Endometrium (tissue), 2 donors: Measurements from ENCODE around the gene PRORP.
A peak's percentile ranks its signal among the peaks of the same experiment; 100 is the strongest.
"Not testable (repeated sequence)": the region's sequence is repeated elsewhere in the genome, so short reads cannot be mapped to it uniquely, and the experiment has no call there.

Source experiments
- FAIRE-seq: peaks from 2 replicates; lab custom pipeline; 2012; peaks lifted over from hg19 to GRCh38; lab: Jason Lieb, UNC
- donor health status: control.
- donor health status: control.

The PRORP gene

DNA sequence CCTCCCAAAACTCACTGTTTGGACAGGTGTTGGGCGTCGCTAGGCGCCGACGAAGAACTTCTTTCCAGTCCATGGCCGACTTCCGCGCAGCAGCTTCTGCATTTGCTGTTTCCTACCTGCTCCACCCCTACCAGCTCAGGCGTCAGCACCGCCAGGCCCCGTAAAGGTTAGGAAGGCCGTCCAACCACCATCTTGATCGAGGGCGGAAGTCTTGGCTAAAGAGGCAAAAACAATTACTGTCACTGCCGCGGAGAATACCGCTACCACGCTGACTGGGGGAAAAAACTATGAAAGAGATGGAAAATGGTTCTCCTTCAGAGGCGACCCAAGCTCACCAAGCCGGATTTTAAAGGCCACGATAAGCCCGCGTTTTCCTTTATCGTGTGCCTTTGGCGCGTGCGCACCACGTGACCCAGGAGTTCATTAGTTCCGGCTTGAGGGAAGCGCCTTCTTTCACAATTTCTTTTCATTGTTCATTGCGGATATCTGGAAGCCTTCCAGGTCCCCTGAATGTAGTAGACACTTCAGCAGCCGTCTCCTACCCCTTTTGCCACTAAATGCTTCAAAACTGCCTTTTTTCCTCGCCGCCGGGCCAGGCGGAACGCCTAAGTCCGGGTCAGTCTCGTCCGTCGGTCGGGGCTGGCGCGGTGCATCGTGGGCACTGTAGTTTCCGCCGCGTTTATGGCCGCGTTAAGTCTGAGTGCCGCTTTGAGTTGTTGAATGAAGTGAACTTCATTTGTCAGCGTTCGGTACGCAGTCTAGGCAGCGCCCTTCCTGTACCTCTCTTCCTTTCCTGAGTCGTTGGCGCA lies at the start of gene PRORP, which contains the start of gene PPP2R3C:
Gene PRORP, plus strand, starts transcription at position 666 of the 809 bp plus-strand sequence. CDS start 694 bp downstream, outside the sequence.
Gene PPP2R3C, minus strand, starts transcription at position 104 of the 809 bp plus-strand sequence. Its CDS starts 31 bp downstream, at position 73.
- FAIRE-seq, result peak; percentile 59

DNA sequence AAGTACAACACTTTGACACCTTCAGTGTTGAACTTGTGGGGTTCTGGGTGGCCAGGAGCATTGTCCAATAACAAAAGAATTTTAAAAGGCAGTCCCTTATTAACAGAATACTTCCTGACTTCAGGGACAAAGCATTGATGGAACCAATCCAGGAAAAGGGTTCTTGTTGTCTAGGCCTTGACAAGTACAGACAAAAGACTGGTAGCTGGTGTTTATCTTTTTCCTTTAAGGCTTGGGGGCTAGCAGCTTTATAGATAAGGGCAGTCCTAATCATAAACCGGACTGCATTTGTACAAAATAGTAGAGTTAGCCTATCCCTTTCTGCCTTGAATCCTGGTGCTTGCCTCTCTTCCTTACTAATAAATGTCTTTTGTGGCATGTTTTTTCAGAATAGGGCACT lies 48.9 kb upstream of the PRORP start:
- no peak for FAIRE-seq

DNA sequence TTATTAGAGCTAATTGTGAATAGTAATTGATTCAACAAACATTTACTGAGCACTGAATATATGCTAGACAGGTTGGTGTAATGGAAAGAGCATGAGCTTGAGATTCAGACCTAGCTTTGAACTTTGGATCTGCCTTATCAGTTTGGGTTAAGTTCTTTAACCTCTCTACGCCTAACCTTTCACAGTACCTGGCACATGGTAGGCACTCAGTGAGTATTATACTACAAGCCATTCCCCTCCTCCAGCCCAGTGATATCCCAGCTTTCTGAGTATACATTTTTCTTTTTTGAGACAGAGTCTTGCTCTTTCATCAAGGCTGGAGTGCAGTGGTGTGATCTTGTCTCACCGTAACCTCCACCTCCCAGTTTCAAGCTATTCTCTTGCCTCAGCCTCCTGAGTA lies 44.3 kb upstream of the PRORP start:
- FAIRE-seq, result no peak

DNA sequence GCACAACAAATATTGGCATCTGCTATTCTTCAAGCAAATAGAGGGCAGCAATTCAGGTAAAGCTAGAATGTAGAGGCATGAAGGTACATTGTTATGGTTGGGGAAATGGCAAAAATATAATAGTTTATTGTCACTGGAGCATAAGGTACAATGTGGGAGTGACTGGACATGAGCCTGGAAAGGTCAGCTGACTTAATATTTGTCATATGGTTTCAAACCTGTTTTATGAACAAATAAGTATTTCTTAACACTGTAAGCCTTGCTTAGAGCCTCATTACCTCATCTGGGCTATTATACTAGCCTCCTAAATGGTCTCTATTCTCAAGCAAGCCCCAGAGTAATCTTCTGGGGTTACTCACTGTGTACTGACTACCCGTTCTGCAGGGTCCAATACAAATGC lies 42.6 kb upstream of the PRORP start:
- FAIRE-seq, result no peak

DNA sequence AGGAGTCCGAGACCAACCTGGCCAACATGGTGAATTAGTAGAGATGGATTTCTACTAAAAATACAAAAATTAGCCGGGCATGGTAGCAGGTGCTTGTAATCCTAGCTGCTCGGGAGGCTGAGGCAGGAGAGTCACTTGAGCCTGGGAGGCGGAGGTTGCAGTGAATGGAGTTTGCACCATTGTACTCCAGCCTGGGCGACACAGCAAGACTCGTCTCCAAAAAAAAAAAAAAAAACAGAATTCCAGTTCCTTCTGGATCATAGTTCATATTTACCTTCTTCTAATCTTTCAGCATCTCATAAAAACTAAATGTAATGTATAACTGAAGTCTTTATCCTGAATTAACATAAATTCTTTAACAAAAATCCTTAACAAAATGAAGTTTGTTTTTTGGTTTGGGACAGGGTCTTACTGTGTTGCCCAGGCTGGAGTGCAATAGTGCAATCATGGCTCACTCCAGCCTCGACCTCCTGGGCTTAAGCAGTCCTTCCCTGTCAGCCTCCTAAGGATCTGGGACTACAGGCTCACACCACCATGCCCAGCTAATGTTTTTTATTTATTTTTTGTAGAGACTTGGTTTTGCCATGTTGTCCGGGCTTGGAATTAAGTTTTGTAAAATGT lies 38.7 kb upstream of the PRORP start:
- FAIRE-seq, result no peak

DNA sequence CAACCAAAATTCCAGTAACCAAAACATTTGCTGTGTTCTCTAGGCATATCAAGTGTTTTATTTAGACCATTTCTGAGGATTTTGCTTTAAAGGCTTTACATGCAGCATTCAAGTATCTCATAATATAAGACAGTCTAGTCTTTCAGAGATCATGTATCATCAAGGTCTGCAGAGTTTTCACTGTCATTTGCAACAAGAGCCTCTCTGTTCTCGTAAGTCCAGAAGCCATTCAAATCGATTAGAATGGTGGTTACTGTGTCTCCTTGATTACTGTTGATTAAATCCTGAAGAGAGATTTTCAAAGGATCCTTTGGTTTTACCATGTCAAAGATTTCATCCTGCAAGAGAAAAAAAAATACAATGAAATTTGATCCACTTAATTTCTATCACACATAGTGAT lies 36.9 kb upstream of the PRORP start:
- no peak for FAIRE-seq

DNA sequence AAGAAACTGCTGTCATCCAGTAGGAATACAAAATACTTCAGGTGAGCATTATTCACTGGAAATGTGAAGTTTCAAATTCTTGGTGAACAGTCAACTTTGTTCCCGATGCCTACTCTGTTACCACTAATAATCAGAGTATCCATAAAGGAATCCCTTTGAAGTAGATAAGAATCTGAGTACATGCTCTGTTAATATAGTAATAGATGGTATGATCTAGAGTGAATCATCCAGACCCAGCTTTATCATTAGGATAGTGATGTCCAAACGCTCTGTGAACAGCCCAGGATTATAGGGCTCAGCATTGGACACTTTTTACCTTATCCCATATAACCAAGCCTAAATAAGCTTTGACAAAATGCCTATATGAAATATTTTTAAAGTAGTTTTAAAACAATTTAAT lies 33.8 kb upstream of the PRORP start:
- no peak for FAIRE-seq

DNA sequence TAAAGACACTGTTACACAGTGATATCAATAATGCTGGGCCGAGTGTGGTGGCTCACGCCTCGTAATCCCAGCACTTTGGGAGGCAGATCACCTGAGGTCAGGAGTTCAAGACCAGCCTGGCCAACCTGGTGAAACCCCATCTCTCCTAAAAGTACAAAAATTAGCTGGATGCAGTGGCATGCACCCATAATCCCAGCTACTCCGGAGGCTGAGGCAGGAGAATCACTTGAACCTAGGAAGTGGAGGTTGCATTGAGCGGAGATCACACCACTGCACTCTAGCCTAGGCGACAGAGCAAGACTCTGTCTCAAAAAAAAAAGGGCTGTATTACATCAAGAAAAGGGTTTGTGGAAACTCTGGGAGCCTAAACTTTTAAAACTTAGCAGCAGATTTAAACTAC lies 27.7 kb upstream of the PRORP start:
- not testable (repeated sequence) for FAIRE-seq

DNA sequence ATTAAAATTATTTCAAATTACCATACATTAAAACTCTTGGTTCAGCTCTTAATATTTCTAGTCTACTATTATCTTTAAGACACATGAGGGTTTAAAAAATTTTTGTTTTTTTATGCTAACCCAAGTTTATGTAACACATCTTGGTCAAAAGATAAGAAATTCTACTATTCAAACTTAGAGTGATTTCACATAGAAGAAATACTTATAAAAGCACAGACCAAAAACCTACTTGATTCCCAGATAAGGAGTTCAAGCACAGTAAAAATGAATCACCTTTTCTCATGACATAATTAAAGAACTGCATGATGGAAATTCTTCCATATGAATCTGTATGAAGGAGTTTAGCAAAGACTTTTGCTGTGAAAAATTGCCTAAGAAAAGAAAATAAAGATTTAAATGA lies 14.5 kb upstream of the PRORP start:
- FAIRE-seq, result no peak

DNA sequence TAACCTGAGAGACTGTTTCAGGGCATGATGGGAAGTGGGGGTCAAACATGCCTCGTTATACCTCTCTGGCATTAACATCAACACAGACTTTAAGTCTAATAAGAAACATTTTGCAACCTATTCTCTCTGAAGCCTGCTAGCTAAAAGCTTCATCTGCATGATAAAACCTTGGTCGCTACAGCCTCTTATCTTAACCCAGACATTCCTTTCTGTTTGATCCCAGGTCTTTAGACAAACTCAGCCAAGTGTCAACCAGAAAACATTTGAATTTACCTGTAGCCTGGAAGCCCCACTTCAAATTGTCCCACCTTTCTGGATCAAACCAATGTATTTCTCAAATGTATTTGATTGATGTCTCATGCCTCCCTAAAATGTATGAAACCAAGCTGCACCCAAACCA lies 9.7 kb upstream of the PRORP start:
- no peak for FAIRE-seq

DNA sequence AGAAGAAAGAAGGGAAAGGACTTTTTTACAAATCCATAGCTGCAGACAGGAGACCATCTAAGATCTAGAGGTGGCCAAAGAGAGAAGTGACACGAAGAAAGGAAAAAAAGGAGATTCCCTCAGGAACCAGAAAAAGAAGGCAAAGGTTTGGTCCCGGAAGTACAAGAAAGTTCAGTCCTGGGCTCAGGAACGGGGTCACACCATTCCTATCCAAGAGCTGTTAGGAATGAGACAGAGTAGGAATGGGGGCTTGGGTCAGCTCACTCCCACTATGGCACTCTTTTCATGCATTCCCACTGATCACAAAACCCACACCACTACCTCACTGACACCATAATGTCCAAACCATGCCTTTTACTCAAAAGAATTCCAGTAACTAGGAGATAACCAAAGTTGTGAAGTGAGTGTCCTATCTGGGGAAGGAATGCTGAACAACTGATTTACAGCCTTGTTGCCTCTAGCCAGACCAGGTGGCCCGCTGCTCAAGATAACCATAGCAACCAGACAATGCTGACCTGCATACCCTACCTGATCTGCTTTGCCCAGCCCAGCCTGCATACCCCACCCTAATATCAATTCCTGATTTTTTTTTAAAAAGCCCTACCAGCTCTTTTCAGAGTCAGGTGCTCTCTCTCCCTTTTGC lies 8.9 kb upstream of the PRORP start:
- no peak for FAIRE-seq

DNA sequence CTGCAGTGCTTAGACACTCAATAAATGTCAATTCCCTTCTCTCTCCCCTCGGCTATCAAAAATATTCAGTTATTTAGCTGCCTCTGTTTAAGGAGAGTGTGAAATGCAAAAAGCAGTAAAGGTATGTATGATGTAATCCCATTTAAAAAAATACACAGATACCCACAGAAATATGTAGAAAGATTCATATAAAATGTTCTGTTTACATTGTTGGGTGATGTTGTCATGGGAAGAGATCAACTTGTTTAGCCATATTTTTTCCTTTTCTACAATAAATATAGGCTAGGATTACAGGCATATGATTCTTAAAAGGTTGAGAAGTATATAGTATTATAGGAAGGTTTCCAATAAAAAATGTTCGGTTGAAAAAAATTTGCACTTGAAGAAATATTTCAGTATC lies 8.3 kb upstream of the PRORP start:
- FAIRE-seq, result no peak

DNA sequence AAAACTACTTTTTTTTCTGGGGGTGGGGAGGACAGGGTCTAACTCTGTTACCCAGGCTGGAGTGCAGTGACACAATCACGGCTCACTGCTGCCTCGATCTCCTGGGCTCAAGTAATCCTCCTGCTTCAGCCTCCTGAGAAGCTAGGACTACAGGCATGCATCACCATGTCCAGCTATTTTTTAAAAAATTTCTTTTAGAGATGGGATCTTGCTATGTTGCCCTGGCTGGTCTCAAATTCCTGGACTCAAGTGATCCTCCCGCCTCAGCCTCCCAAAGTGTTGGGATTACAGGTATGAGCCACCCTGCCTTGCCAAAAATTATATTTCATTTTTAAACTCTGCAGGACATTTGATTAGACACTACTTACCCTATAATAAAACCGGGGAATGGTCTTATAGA lies 6.1 kb upstream of the PRORP start:
- no peak for FAIRE-seq

DNA sequence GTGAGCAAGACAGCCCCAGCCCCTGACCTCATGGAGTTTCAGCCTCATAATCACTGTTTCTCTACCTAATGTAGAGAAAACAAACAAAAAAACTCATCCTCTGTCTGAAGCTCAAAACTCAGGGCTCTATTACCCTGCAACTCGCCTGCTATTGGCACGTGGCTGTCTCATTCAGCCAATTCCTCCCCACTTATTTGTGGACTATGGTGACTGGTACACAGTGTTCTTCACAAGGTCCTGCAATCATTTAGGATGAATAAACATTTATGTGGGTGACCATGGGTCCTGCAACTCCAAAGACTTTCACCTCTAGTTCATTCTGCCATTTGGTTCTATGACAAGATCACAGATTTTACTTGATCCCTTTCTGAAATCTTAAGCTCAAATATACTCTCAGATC lies 5.2 kb upstream of the PRORP start:
- FAIRE-seq, result no peak

DNA sequence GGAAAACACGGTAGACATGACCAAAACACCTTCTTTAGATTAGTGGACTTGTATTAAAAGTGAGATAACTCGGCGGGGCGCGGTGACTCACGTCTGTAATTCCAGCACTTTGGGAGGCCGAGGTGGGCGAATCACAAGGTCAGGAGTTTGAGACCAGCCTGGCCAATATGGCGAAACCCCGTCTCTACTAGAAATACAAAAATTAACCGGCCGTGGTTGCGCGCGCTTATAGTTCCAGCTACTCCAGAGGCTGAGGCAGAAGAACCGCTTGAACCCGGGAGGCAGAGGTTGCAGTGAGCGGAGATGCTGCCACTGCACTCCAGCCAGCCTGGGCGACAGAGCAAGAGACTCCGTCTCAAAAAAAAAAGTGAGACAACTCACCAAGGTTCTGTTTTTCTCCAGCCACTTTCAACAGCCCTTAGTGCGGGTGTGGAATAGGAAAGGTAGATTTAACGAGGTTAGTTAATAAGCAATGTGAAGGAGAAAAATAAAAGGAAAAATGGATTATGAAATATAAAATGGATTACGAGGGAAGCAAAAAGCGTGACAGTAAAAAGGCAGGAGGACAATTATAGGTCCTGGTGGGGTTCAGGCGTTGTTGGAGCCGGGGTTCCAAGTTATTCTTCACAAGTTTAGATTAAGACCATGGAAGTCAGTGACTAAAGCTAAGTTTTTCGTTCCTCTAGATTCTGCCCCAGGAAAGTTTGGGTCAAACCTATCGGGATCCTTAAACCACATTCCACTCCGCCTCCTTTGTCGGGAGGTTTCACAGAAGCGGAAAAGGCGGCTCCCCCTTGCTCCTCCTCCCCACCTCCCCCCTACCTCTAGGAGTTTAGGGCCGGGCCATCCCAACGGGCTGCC lies 1.1 kb upstream of the PRORP start:
- FAIRE-seq, result no peak

DNA sequence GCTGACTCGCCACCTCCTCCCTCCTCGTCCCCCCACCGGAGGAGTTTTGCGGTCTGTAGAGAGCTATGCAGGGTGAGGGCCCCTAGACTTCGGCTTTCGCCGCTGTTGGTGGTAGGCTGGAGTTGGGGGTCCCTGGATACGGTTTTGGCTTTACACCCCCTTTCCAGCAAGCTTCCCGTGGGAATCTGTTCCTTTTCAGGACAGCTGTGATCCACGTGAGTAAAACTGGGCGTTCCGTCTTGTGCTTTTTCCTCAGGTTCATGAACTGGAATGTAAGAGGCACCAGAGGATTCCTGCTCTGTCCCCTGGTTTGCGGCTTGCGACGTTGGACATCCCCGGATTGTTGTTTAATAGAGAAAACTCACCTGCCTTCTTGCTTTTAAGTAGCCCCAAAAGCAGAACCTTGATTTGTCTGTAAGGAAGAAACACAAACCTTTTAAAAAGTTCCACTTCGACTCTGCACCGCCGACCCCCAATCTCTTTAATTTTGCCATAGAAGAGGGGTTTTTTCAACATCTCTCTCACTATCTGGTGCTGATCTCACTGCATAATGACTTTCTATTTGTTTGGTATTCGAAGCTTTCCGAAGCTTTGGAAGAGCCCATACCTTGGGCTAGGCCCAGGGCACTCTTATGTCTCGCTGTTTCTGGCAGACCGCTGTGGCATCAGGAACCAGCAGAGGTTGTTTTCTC lies 490 bp downstream of the PRORP start:
- FAIRE-seq, result no peak

DNA sequence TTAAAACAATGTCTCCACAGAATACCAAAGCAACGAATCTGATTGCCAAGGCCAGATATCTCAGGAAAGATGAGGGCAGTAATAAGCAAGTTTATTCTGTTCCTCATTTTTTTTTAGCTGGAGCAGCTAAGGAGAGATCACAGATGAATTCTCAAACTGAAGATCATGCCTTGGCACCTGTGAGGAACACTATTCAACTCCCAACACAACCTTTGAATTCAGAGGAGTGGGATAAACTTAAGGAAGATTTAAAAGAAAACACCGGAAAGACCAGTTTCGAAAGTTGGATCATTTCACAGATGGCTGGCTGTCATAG lies 994 bp downstream of the PRORP start:
- no peak for FAIRE-seq

DNA sequence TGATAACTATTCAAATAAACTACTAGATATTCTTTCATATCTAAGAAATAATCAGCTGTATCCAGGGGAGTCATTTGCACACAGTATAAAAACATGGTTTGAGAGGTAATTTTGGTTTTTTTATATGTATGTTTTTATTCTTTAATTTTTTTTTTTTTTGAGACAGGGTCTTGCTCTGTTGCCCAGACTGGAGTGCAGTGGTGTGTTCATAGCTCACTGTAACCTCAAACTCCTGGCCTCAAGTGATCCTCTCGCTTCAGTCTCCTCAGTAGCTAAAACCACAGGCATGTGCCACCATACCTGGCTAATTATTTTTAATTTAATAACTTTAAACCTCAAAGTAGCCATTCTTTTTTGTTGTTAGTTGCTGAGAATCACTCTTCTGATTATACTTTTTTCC lies 1.8 kb downstream of the PRORP start:
- FAIRE-seq, result no peak

DNA sequence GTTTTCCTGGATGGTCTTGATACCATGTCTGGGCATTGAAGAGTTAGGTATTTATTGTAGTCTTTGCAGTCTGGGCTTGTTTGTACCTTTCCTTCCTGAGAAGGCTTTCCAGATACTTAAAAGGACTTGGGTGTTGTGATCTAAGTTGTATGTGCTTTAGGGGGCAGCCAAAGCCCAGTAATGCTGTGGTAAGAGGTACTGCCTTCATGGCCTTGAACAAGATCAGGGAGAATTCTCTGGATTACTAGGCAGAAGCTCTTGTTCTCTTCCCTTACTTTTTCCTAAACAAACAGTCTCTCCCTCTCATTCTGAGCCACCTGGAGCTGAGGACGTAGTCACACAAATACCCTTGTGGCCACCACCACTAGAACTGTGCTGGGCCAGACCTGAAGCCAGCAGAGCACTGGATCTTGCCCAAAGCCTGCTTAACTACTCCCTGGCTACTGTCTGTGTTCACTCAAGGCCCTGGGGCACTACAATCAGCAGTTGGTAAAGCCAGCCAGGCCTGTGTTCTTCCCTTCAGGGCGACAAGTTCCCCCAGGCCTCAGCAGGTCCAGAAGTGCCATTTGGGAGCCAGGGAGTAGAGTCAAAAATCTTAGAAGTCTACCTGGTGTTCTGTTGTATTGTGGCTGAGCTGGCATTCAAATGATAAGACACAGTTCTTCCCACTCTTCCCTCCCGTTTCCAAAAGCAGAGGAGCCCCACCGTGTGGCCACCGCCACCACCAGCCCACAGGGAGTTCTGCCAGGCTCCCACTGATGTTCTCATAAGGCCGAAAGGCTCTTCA lies 11.4 kb downstream of the PRORP start:
- no peak for FAIRE-seq

DNA sequence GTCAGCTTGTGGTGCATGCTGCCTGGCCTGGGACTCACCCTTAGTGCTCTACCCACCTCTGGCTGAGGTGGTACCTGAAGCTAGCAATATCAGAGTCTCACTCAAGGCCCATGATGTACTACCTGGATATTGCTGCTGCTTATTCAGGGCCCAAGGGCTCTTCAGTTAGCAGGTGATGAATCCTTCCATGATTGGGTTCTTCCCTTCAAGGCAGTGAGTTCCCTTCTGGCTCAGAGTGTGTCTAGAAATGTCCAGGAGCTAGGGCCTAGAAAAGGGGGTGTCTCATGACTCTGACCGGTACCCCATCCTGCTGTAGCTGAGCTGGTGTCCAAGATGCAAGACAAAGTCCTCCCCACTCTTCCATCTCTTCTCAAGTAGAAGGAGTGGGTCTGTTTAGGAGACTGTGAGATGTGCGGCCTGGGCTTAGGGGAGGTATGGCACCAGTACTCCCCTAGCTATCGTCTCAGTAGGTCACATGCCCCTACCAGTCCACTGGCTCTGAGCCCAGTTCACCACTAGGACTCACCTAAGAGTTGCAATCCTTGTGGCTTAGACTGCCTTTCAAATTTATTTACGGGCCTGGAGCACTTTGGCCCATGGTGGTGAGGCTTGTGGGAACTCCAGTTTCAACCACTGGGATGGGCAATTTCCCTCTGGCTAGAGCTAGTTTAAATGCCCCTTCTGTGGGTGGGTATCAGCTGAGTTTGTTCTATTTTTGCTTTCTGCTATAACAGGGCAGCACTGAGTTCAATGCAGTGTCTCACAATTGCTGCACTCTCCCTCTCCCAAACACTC lies 12.2 kb downstream of the PRORP start:
- no peak for FAIRE-seq
